HepG2 (cell line): ENCODE data around the gene KRT32. TPM values are rescaled to one million over a fixed set of nuclear protein-coding genes. Genes with fewer than 3 reads are reported as not detected.

Source experiments
- ATAC-seq: fragments of 200-7000 bp; cut with Tn5 transposase; 3 replicates; pipeline ENCODE4 v1.9.1; 2020; ENCODE audit warnings: mild to moderate bottlenecking, moderate library complexity
- BruUV-seq: library from RNA; stranded (reverse); fragments of 400-500 nt; replicated peaks from 2 replicates; lab custom pipeline; 2021; lab: Mats Ljungman, UMichigan
- CTCF ChIA-PET: fragments of 300-600 bp; formaldehyde crosslinking; extraction: SDS; loops from one replicate; lab custom pipeline; 2021; ENCODE audit warnings: low total read pairs, inconsistent platforms, low intra/inter-chr PET ratio; lab: Yijun Ruan, JAX
- POLR2A ChIA-PET: fragments of 350-600 bp; sonication (Branson Sonifier 250); formaldehyde crosslinking; loops from one replicate; lab custom pipeline; 2020; ENCODE audit warnings: antibody characterized with exemption, inconsistent platforms; lab: Yijun Ruan, JAX
- DNase-seq: peaks from one replicate; pipeline ENCODE4 v3.0.0-alpha.2; 2015; ENCODE audit warnings: low spot score
- FAIRE-seq: peaks from 3 replicates; lab custom pipeline; 2011; peaks lifted over from hg19 to GRCh38; lab: Jason Lieb, UNC
- H2AFZ ChIP-seq: one replicate; pipeline ENCODE4 v1.6.1; 2011; ENCODE audit warnings: low read length, inconsistent platforms
- H3K27ac ChIP-seq: fragments of 300-600 bp; 3 replicates; pipeline ENCODE4 v1.8.0; 2011; ENCODE audit warnings: mixed run types, mild to moderate bottlenecking, mixed read lengths, low read length, inconsistent platforms; ENCODE audit not compliant: insufficient read depth; ENCODE audit errors: extremely low read length
- H3K27me3 ChIP-seq, 2 experiments: fragments of 200-600 bp in 1 of 2; 2 replicates in 1 of 2; 3 replicates in 1 of 2; pipeline versions ENCODE4 v1.6.0 to v1.8.0; 2011; ENCODE audit warnings: low read length in 2 of 2, mild to moderate bottlenecking in 2 of 2, moderate library complexity in 2 of 2, inconsistent platforms in 1 of 2; ENCODE audit not compliant: insufficient read depth in 2 of 2, control insufficient read depth in 1 of 2
- H3K36me3 ChIP-seq, 2 experiments: fragments of 200-600 bp in 1 of 2; replicated peaks in 1 of 2; 2 replicates in 1 of 2; 3 replicates in 1 of 2; pipeline versions ENCODE4 v1.5.1 to v1.8.0; 2011; ENCODE audit warnings: low read length in 2 of 2, inconsistent platforms in 1 of 2; ENCODE audit not compliant: insufficient read depth in 2 of 2, control insufficient read depth in 1 of 2
- H3K4me1 ChIP-seq: 2 replicates; pipeline ENCODE4 v1.5.1; 2012; ENCODE audit warnings: low read length, inconsistent platforms; ENCODE audit not compliant: insufficient read depth
- H3K4me2 ChIP-seq: 2 replicates; pipeline ENCODE4 v1.6.0; 2011; ENCODE audit warnings: low read depth, low read length, inconsistent platforms
- H3K4me3 ChIP-seq, 3 experiments: fragments of 200-600 bp in 1 of 3; sonication (generic), shearing (Covaris generic) in 1 of 3; replicated peaks in 1 of 3; 2 replicates each; pipeline ENCODE4 v1.5.1; 2011 to 2016; ENCODE audit warnings: low read length in 3 of 3, inconsistent platforms in 2 of 3, low read depth in 2 of 3, mild to moderate bottlenecking in 2 of 3, control low read depth in 1 of 3, mixed read lengths in 1 of 3; ENCODE audit not compliant: insufficient read depth in 1 of 3
- H3K79me2 ChIP-seq: one replicate; pipeline ENCODE4 v1.6.1; 2011; ENCODE audit warnings: low read length, inconsistent platforms; ENCODE audit not compliant: insufficient read depth
- H3K9ac ChIP-seq: 2 replicates; pipeline ENCODE4 v1.6.0; 2011; ENCODE audit warnings: mild to moderate bottlenecking, low read depth, low read length, inconsistent platforms; ENCODE audit not compliant: insufficient read depth
- H3K9me3 ChIP-seq: 2 replicates; pipeline ENCODE4 v1.5.1; 2012; ENCODE audit warnings: mild to moderate bottlenecking, low read length
- H4K20me1 ChIP-seq: 2 replicates; pipeline ENCODE4 v1.6.0; 2011; ENCODE audit warnings: inconsistent platforms, mild to moderate bottlenecking, low read length, moderate library complexity; ENCODE audit not compliant: insufficient read depth
- BCLAF1 ChIP-seq: fragments of 450-650 bp; IDR thresholded peaks from 2 replicates; pipeline ENCODE4 v1.6.1; 2017; ENCODE audit warnings: mild to moderate bottlenecking
- HMG20A ChIP-seq: IDR thresholded peaks from 2 replicates; pipeline ENCODE4 v1.6.1; 2016; ENCODE audit warnings: borderline replicate concordance
- JARID2 ChIP-seq: sonication (generic); formaldehyde crosslinking; IDR thresholded peaks from 2 replicates; pipeline ENCODE4 v1.8.1; 2023; ENCODE audit warnings: missing genetic modification reagents, inconsistent platforms; ENCODE audit not compliant: insufficient replicate concordance
- MAFK ChIP-seq, 2 experiments: IDR thresholded peaks in 1 of 2; conservative IDR thresholded peaks in 1 of 2; 2 replicates each; pipeline ENCODE4 v1.6.1; 2011; ENCODE audit warnings: improper control_type of control experiment in 2 of 2, low read length in 2 of 2
- TAF1 ChIP-seq: sonication (generic); formaldehyde crosslinking; IDR thresholded peaks from 2 replicates; pipeline ENCODE4 v1.4.0; 2020; ENCODE audit warnings: missing genetic modification reagents
- WGBS: methylation state at CpG from one replicate; pipeline ENCODE4 v1.1.6; 2017; ENCODE audit warnings: low lambda C conversion rate; 5-methylcytosine and 5-hydroxymethylcytosine counted together
- in situ Hi-C: cut with HindIII; loops from 2 replicates; pipeline ENCODE4 v1.10.0; 2017; ENCODE audit warnings: low pct_unique_long_range_greater_than_20kb; ENCODE audit not compliant: extremely low pct_ligation_motif_present
- intact Hi-C: fragments of 100-400 bp; cut with micrococcal nuclease; formaldehyde crosslinking; loops from one replicate; pipeline ENCODE4 v1.10.0; 2022; ENCODE audit not compliant: unreplicated experiment
- polyA plus RNA-seq, 8 experiments: library from polyadenylated mRNA; depleted of rRNA in 3 of 8; stranded (reverse) in 7 of 8; unstranded in 1 of 8; fragments of >200 nt; fragmentation: Illumina TruSeq in 4 of 8; extraction: Trizol in 4 of 8; gene quantifications; 2 replicates each; pipeline versions ENCODE4 v1.2.1 to v1.2.3, GENCODE V29; 2011 to 2016; ENCODE audit warnings: low read depth in 4 of 8, missing spikeins in 1 of 8, mixed read lengths in 1 of 8; ENCODE audit not compliant: insufficient read depth in 1 of 8
- total RNA-seq, 5 experiments: library from RNA; depleted of rRNA; stranded (reverse); fragments of >200 nt; fragmentation: Illumina TruSeq; extraction: Trizol; gene quantifications; 2 replicates each; pipeline ENCODE4 v1.2.3, GENCODE V29; 2016; ENCODE audit warnings: low read depth in 1 of 5

KRT32 gene
- total and polyA plus RNA-seq, 2 of the 13 experiments (the other 11 are each of a cell fraction or from before 2014, with no cell fraction given), result not detected

- TF ChIP-seq TAF1 (CRISPR knock-in tag), result no peak
- TF ChIP-seq JARID2 (CRISPR knock-in tag), result no peak
- no peak for TF ChIP-seq BCLAF1
Observed at GRCh38 chr17:41452281-41452680, 14.9 kb downstream of the KRT32 start (continued).

- intact Hi-C loops (no loop called here), in situ Hi-C loops (no loop called here)
- 34% methylated on average over 2 of the region's 2 CpGs for WGBS
- H3K27ac ChIP-seq, result no peak overlapping the region
- ChIA-PET POLR2A (no interaction called here), CTCF (no interaction called here)
- H3K9me3 ChIP-seq, result no peaks in the 10 kb centered on the region
- DNase-seq (no peak), ATAC-seq (no peak), FAIRE-seq (no peak)
- no peaks in the 10 kb centered on the region; a peak in 1 of 5 replicates for H3K27me3 ChIP-seq
- no peaks in the 10 kb centered on the region for H4K20me1 ChIP-seq
- no peaks in the 10 kb centered on the region for H3K79me2 ChIP-seq
- H3K36me3 ChIP-seq, result no peaks in the 10 kb centered on the region
- no TSS peak for BruUV-seq
- H3K9ac ChIP-seq, result no peak overlapping the region
- no peak overlapping the region for H3K4me3 ChIP-seq
- H3K4me2 ChIP-seq, result no peak overlapping the region
- H2AFZ ChIP-seq, result no peak overlapping the region
- TF ChIP-seq HMG20A (CRISPR knock-in tag) (no peak), MAFK (conservative IDR thresholded peaks at IDR 0.05 in 1 of 2, IDR thresholded peaks at IDR 0.05 in 1 of 2; ENCODE audit: low read length in 2 of 2) (peak; percentile 20 to 41; a peak in 1 of 4 replicates)
- no peaks in the 10 kb centered on the region for H3K4me1 ChIP-seq
Observed at GRCh38 chr17:41451154-41451728, 15.9 kb downstream of the KRT32 start.
